ENCODE data around the gene KCNMB1.

DNA sequence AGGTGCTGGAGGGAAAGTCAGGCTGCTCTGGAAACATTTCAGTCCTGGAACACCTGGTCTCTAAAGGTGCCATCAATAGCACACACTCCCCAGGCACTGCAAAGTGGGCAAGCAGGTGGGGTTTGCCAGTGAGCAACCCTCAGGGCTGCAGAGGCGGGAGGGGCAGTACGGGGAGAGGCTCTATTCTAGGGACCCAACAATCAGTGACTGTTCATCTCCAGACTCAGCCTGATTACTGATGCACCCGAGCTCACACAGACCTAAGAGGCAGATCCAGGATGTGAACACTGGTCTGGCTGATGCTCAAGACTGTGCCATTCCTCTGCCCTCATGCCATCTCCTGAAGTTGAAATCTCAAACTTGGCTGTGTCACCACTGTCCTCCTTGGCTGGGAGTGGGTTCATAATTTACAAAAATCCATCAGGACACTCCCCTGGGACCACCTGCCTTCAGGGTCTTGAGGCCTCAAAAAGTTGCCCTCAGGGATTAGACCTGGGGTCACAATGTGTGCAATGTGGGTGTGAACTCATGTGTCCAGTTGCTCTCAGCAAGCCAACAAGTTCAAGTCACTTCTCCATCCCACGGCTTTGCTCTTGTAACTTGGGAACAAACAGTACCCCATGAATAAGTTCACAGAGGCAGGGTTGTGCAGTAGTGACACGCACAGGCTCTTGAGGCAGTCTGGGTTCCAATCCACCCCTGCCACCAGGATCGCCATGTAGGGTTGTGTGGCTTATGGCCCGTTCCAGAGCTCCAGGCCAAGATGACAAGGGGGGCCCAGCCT is 19.9 kb upstream of the KCNMB1 start:
- no peak for TF ChIP-seq YY1 (IDR thresholded peaks at IDR 0.05; ENCODE audit: insufficient read depth, insufficient read length)
- TF ChIP-seq ZNF274 (IDR thresholded peaks at IDR 0.05; ENCODE audit: low read depth, low read length): no peak

Data from NT2/D1 (cell line).